ENCODE measurements around the gene LRP1B.

GRCh38 chr2:141611981-141612380, 518.8 kb downstream of the LRP1B start:
- TF ChIP-seq CTCF (IDR thresholded peaks at IDR 0.05) (no peak), POLR2A (IDR thresholded peaks at IDR 0.05) (no peak)

Measured in tibial nerve (tissue), 3 donors.